Peyer's patch (tissue), 4 donors: ENCODE results near the gene GINS1. TPM values are rescaled to one million over a fixed set of nuclear protein-coding genes. Genes with fewer than 3 reads are reported as not detected.

Experiments
- DNase-seq, 3 donors: peaks; one replicate each; pipeline ENCODE4 v3.0.0-alpha.2; 2017 to 2019
- H3K27ac ChIP-seq, 4 donors: fragments of 200-600 bp; sonication (generic); one replicate each; pipeline ENCODE4 v1.5.1; 2016 to 2019
- H3K27me3 ChIP-seq, 2 donors: fragments of 200-600 bp; sonication (generic); one replicate each; pipeline ENCODE4 v1.5.1; 2019
- H3K36me3 ChIP-seq, 3 donors: fragments of 200-600 bp; sonication (generic); one replicate each; pipeline ENCODE4 v1.5.1; 2016 to 2019
- H3K4me1 ChIP-seq, 4 donors: fragments of 200-600 bp; sonication (generic); one replicate each; pipeline ENCODE4 v1.5.1; 2016 to 2019
- H3K4me3 ChIP-seq, 4 donors: fragments of 200-600 bp; sonication (generic); 1 replicate in 3 of 4; 2 replicates in 1 of 4; pipeline ENCODE4 v1.5.1; 2016 to 2019; ENCODE audit warnings: mild to moderate bottlenecking in 1 of 4
- H3K9me3 ChIP-seq, 4 donors: fragments of 200-600 bp; sonication (generic); one replicate each; pipeline ENCODE4 v1.5.1; 2016 to 2019; ENCODE audit warnings: mild to moderate bottlenecking in 1 of 4
- POLR2A ChIP-seq, 2 donors: fragments of 450-650 bp; IDR thresholded peaks; one replicate each; pipeline ENCODE4 v1.5.1; 2017; ENCODE audit warnings: antibody characterized with exemption in 2 of 2, mild to moderate bottlenecking in 2 of 2, moderate library complexity in 2 of 2
- total RNA-seq, 4 donors: library from RNA; depleted of rRNA; stranded (reverse); fragments of >200 nt; gene quantifications; one replicate each; pipeline ENCODE4 v1.1.0, GENCODE V29; 2016
- TF ChIP-seq, protein P1 (sequence below), 6 experiments: fragments of 450-650 bp in 4 of 6; fragments of 200-600 bp in 2 of 6; sonication (generic) in 1 of 6; IDR thresholded peaks; one replicate each; pipeline ENCODE4 v1.5.1; 2017 to 2019; ENCODE audit warnings: antibody characterized with exemption in 6 of 6, mild to moderate bottlenecking in 3 of 6, moderate library complexity in 1 of 6

The GINS1 gene
- total RNA-seq, 4 donors from 2014 or later: 0.53 to 14.0 (median 1.4) TPM

DNA sequence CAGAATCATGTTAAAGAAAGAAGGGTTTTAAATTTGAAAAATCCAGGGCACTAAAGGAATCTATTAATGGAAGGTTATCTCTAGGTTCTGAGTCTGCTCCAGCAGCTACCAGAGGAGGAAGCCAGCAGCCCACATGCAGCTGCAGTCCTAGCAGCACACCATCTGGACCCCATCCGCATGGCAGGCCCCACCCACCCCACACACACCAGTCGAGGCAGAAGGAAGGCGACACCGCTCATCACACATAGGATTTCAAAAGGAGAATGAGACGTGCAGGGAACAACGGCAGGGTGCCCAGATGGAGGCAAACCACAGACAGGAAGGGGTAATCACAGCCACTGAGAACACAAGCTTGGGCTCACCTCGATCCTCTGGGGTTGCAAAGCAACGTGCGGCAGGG lies 78.9 kb downstream of the GINS1 start:
- Histone ChIP-seq H3K36me3 (peaks cover 0 to 11% (median 0%) of the 10 kb centered on the region in 3 donors), H3K27ac (no peak overlapping the region), H3K4me1 (no peaks in the 10 kb centered on the region), H3K9me3 (no peaks in the 10 kb centered on the region), H3K27me3 (no peaks in the 10 kb centered on the region), H3K4me3 (no peak overlapping the region)
- DNase-seq: no peak
- TF ChIP-seq, protein P1, sequence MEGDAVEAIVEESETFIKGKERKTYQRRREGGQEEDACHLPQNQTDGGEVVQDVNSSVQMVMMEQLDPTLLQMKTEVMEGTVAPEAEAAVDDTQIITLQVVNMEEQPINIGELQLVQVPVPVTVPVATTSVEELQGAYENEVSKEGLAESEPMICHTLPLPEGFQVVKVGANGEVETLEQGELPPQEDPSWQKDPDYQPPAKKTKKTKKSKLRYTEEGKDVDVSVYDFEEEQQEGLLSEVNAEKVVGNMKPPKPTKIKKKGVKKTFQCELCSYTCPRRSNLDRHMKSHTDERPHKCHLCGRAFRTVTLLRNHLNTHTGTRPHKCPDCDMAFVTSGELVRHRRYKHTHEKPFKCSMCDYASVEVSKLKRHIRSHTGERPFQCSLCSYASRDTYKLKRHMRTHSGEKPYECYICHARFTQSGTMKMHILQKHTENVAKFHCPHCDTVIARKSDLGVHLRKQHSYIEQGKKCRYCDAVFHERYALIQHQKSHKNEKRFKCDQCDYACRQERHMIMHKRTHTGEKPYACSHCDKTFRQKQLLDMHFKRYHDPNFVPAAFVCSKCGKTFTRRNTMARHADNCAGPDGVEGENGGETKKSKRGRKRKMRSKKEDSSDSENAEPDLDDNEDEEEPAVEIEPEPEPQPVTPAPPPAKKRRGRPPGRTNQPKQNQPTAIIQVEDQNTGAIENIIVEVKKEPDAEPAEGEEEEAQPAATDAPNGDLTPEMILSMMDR (IDR thresholded peaks at IDR 0.05): no peak
- TF ChIP-seq POLR2A (IDR thresholded peaks at IDR 0.05): no peak

GRCh38 chr20:25487306-25487705 lies 79.8 kb downstream of the GINS1 start:
- TF ChIP-seq, protein P1 (IDR thresholded peaks at IDR 0.05): no peak
- no peak for TF ChIP-seq POLR2A (IDR thresholded peaks at IDR 0.05)
- H3K27ac ChIP-seq: no peak overlapping the region
- H3K4me3 ChIP-seq: no peak overlapping the region
- no peak for DNase-seq
- H3K9me3 ChIP-seq: no peaks in the 10 kb centered on the region
- H3K27me3 ChIP-seq: no peaks in the 10 kb centered on the region
- no peaks in the 10 kb centered on the region for H3K4me1 ChIP-seq
- peaks cover 0 to 7% (median 0%) of the 10 kb centered on the region in 3 donors for H3K36me3 ChIP-seq

GRCh38 chr20:25487975-25488374 lies 80.5 kb downstream of the GINS1 start:
- no peak for DNase-seq
- H3K4me3 ChIP-seq: no peak overlapping the region
- H3K36me3 ChIP-seq: peaks cover 0 to 7% (median 0%) of the 10 kb centered on the region in 3 donors
- H3K9me3 ChIP-seq: no peaks in the 10 kb centered on the region
- H3K27me3 ChIP-seq: no peaks in the 10 kb centered on the region
- TF ChIP-seq, protein P1 (IDR thresholded peaks at IDR 0.05): no peak
- no peak for TF ChIP-seq POLR2A (IDR thresholded peaks at IDR 0.05)
- no peaks in the 10 kb centered on the region for H3K4me1 ChIP-seq
- H3K27ac ChIP-seq: no peak overlapping the region

DNA sequence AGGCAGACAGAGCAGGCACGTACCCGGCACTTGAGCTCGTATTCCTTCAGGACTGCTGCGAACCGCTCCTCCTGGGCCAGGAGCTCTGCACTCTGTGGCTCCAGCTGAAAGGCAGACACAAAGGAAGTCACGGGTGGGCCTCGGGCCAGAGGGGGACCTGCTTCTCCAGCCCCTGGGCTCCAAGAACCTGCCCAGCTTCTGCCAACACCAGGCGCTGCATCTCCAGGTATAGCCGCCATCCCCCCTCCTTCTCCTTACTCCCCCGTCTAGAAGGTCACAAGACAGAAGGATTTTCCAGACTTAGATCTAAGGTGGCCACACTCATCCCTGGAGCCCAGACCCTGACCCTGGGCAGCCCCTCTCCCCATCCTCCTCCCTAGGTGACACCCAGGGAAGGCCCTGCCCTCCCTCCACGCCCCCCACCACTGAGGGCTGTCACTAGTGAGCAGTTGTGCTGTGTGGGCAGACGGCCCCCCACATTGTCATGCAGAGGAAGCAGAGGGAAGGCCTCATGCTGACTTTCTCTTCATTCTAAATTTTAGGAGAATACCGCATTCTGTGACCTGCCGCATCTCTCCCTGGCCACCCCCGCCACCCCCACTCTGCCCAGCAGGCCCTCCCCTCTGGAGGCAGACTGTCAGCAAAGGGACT lies 81.9 kb downstream of the GINS1 start:
- Histone ChIP-seq H3K9me3 (no peaks in the 10 kb centered on the region), H3K27ac (no peak overlapping the region), H3K4me3 (no peak overlapping the region), H3K4me1 (no peaks in the 10 kb centered on the region), H3K36me3 (peaks cover 0 to 7% (median 0%) of the 10 kb centered on the region in 3 donors), H3K27me3 (no peaks in the 10 kb centered on the region)
- TF ChIP-seq, protein P1 (IDR thresholded peaks at IDR 0.05): no peak
- TF ChIP-seq POLR2A (IDR thresholded peaks at IDR 0.05): no peak
- DNase-seq: no peak

- no peak for DNase-seq
- Histone ChIP-seq H3K36me3 (peaks cover 0 to 7% (median 0%) of the 10 kb centered on the region in 3 donors), H3K27ac (no peak overlapping the region), H3K27me3 (no peaks in the 10 kb centered on the region), H3K4me1 (no peaks in the 10 kb centered on the region), H3K9me3 (no peaks in the 10 kb centered on the region), H3K4me3 (no peak overlapping the region)
- no peak for TF ChIP-seq POLR2A (IDR thresholded peaks at IDR 0.05)
- TF ChIP-seq, protein P1 (IDR thresholded peaks at IDR 0.05): no peak
Observed at GRCh38 chr20:25490656-25491445, 83.4 kb downstream of the GINS1 start.
